HepG2 (cell line): ENCODE results near the gene PEX7. TPM values are rescaled to one million over a fixed set of nuclear protein-coding genes. Genes with fewer than 3 reads are reported as not detected.

ENCODE experiments used
- AHDC1 ChIP-seq: sonication (generic); formaldehyde crosslinking; IDR thresholded peaks from 2 replicates; pipeline ENCODE4 v1.5.1; 2020; ENCODE audit warnings: mild to moderate bottlenecking, missing genetic modification reagents, borderline replicate concordance
- HNF4G ChIP-seq, 2 experiments: sonication (generic) in 1 of 2; formaldehyde crosslinking in 1 of 2; IDR thresholded peaks; 2 replicates each; pipeline versions ENCODE4 v1.4.0 to v1.6.1; 2011 to 2020; ENCODE audit warnings: borderline replicate concordance in 2 of 2, low read depth in 2 of 2, mild to moderate bottlenecking in 2 of 2, low read length in 1 of 2, missing genetic modification reagents in 1 of 2, moderate library complexity in 1 of 2
- HOXA3 ChIP-seq: sonication (generic); formaldehyde crosslinking; IDR thresholded peaks from 2 replicates; pipeline ENCODE4 v1.5.0; 2020; ENCODE audit warnings: missing genetic modification reagents
- MLXIP ChIP-seq: sonication (generic); formaldehyde crosslinking; IDR thresholded peaks from 2 replicates; pipeline ENCODE4 v1.9.0; 2021; ENCODE audit warnings: missing genetic modification reagents, borderline replicate concordance
- NFAT5 ChIP-seq: sonication (generic); formaldehyde crosslinking; IDR thresholded peaks from 2 replicates; pipeline ENCODE4 v1.4.0; 2020; ENCODE audit warnings: missing genetic modification reagents
- NFE2L2 ChIP-seq: fragments of 150-350 bp; IDR thresholded peaks from 2 replicates; pipeline ENCODE4 v1.6.1; 2014; ENCODE audit warnings: low read length
- SNAI1 ChIP-seq: sonication (generic); formaldehyde crosslinking; IDR thresholded peaks from 2 replicates; pipeline ENCODE4 v1.5.0; 2020; ENCODE audit warnings: mild to moderate bottlenecking, missing genetic modification reagents, borderline replicate concordance
- ZNF234 ChIP-seq: sonication (generic); formaldehyde crosslinking; conservative IDR thresholded peaks from 2 replicates; pipeline ENCODE4 v1.5.1; 2020; ENCODE audit warnings: mild to moderate bottlenecking, missing genetic modification reagents
- polyA plus RNA-seq, 8 experiments: library from polyadenylated mRNA; depleted of rRNA in 3 of 8; stranded (reverse) in 7 of 8; unstranded in 1 of 8; fragments of >200 nt; fragmentation: Illumina TruSeq in 4 of 8; extraction: Trizol in 4 of 8; gene quantifications; 2 replicates each; pipeline versions ENCODE4 v1.2.1 to v1.2.3, GENCODE V29; 2011 to 2016; ENCODE audit warnings: low read depth in 4 of 8, missing spikeins in 1 of 8, mixed read lengths in 1 of 8; ENCODE audit not compliant: insufficient read depth in 1 of 8
- total RNA-seq, 5 experiments: library from RNA; depleted of rRNA; stranded (reverse); fragments of >200 nt; fragmentation: Illumina TruSeq; extraction: Trizol; gene quantifications; 2 replicates each; pipeline ENCODE4 v1.2.3, GENCODE V29; 2016; ENCODE audit warnings: low read depth in 1 of 5

PEX7 gene
- total and polyA plus RNA-seq, 2 of the 13 experiments (the other 11 are each of a cell fraction or from before 2014, with no cell fraction given) = 0.04 to 0.53 TPM

- TF ChIP-seq NFAT5 (CRISPR knock-in tag) (no peak), HNF4G (IDR thresholded peaks at IDR 0.05; ENCODE audit: borderline replicate concordance, low read depth, low read length) (no peak), HNF4G (CRISPR knock-in tag; IDR thresholded peaks at IDR 0.05; ENCODE audit: borderline replicate concordance, low read depth) (no peak), MLXIP (no peak), ZNF234 (no peak), SNAI1 (CRISPR knock-in tag) (no peak), HOXA3 (CRISPR knock-in tag) (no peak), AHDC1 (CRISPR knock-in tag) (no peak), NFE2L2 (no peak)
- TF ChIP-seq, all 625 proteins: peak for 0
Observed at GRCh38 chr6:136784271-136784664, 38.1 kb upstream of the PEX7 start (continued).
